Measurements from ENCODE around the gene MANSC1.
"Not testable (repeated sequence)": the region's sequence is repeated elsewhere in the genome, so short reads cannot be mapped to it uniquely, and the experiment has no call there.

MANSC1 gene

DNA sequence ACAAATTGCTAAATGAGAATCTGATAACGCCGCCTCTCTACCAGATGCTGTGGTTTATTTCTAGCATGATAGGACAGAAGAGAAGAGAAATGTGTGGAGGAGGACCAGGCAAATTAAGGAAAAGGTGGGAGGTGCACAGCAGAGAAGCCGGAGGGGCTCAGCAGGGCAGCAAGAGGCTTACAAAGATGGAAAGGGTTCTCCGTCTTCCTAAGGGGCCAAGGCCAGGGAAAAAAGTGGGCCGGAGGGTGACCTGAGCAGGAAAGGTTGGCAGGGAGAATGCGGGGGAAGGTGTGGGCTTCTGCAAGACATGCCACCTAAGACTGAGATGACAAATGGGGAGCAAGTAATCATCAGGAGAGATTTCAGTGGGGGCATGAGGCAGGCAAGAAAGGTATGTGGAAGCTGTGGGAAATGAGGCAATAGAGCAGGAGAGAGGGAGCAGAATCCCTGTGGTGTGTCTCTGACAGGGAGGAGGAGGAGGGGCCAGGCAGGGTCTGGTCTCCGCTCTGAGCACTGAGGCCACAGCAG is 18.7 kb downstream of the MANSC1 start:
- no peak overlapping the region for H3K27ac Mint-ChIP-seq
- no peak for ATAC-seq (replicated peaks)
- H3K9me3 Mint-ChIP-seq = no peaks in the 10 kb centered on the region
- H3K36me3 Mint-ChIP-seq (ENCODE audit: insufficient read depth) = no peaks in the 10 kb centered on the region
- DNase-seq = no peak
- no peak overlapping the region for H3K4me3 Mint-ChIP-seq
- peaks cover 18 to 19% of the 10 kb centered on the region in 2 donors for H3K4me1 Mint-ChIP-seq (ENCODE audit: low read depth in 2 of 2)
- peaks cover 27 to 38% of the 10 kb centered on the region in 2 donors for H3K27me3 Mint-ChIP-seq

DNA sequence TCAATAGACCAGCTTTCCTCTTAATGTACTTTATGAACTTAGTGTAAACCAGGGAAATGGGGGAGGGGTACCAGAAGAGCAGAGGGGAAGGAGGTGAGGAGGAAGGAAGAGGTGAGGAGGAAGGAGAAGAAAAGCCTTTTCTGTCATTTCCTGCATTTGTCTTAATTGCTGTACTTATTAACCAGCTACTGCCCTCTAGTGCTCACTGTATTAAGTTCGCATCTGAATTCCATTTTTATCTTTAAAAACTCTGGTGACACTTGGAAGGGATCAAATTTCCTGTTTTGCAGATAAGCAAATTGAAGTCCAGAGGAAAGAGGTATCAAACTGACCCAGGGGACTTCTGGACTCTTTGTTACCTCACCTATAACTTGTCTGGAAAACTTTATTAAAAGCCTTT is 22.2 kb downstream of the MANSC1 start:
- no peaks in the 10 kb centered on the region for H3K36me3 Mint-ChIP-seq (ENCODE audit: insufficient read depth)
- ATAC-seq (replicated peaks) = peak; percentile 61

DNA sequence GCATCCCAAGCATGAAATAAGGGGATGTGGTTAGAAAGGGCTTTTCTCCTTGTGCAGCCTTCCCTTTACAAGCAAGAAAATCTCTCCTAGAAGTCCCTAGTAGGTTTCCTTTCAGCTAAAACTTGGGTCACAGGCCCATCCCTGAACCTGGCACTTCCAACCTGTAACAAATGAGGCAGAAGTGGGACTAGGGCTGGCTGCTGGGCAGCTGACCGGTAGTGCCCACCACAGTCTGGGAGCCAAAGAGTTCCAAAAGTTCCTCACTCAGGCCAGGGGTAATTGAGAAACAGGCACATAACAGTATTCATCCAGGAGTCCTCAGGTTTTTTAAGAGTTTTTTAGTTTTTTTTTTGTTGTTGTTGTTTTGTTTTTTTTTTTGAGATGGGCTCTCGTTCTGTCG is 23.8 kb downstream of the MANSC1 start:
- H3K27me3 Mint-ChIP-seq = peaks cover 29 to 32% of the 10 kb centered on the region in 2 donors
- H3K27ac Mint-ChIP-seq = no peak overlapping the region
- H3K9me3 Mint-ChIP-seq = no peaks in the 10 kb centered on the region
- peaks cover 10 to 12% of the 10 kb centered on the region in 2 donors for H3K4me1 Mint-ChIP-seq (ENCODE audit: low read depth in 2 of 2)
- H3K4me3 Mint-ChIP-seq = no peak overlapping the region
- ATAC-seq (replicated peaks) (no peak), DNase-seq (no peak)
- no peaks in the 10 kb centered on the region for H3K36me3 Mint-ChIP-seq (ENCODE audit: insufficient read depth)

More for the DNA sequence above, 22.2 kb downstream of the MANSC1 start:
- H3K27ac Mint-ChIP-seq = peak overlapping the region in 1 of 2 donors; percentile 47
- H3K4me1 Mint-ChIP-seq (ENCODE audit: low read depth in 2 of 2) = peaks cover 6 to 7% of the 10 kb centered on the region in 2 donors
- DNase-seq = peak; percentile 2 to 30 (median 8)
- no peaks in the 10 kb centered on the region for H3K9me3 Mint-ChIP-seq
- no peak overlapping the region for H3K4me3 Mint-ChIP-seq
- H3K27me3 Mint-ChIP-seq = peaks cover 24 to 30% of the 10 kb centered on the region in 2 donors

DNA sequence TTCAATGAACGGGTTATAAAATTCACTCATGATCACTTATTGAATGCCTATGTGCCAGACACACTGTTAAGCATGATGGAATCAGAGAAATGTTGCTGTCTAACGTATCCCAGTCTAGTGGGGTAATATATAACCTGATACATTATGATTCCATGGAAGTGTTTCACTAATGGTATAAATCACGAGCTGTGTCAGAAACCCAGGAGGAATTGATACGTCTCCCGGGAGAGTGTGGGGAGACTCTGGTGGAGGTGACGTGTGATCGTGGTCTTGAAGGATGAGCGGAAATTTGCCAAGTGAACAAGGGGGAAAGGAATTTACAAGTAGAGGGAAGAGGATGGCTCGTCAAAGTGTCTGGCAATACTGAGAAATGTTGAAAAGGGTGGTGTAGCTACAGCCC is 26.5 kb downstream of the MANSC1 start:
- Mint-ChIP-seq H3K27me3 (peaks cover 27 to 29% of the 10 kb centered on the region in 2 donors), H3K9me3 (no peaks in the 10 kb centered on the region), H3K4me1 (ENCODE audit: low read depth in 2 of 2) (peaks cover 10 to 12% of the 10 kb centered on the region in 2 donors), H3K27ac (no peak overlapping the region), H3K36me3 (ENCODE audit: insufficient read depth) (no peaks in the 10 kb centered on the region), H3K4me3 (no peak overlapping the region)
- DNase-seq (no peak), ATAC-seq (replicated peaks) (no peak)

DNA sequence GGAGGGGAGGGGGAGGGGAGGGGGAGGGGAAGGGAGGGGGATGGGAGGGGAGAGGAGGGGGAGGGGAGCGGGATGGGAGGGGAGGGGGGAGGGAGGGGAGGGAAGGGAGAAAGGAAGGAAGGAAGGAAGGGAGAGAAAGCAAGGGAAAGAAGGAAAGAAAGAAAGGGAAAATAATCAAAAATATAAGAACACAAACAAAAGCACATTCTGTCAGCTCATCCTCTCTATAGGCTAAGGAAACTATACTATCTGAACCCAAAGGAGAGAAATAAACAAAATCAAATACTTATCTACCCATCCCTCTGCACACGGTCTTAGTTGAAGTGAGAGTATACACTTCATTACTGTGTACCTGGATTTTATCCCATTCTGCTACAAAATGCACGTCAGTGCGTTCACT is 26.9 kb downstream of the MANSC1 start:
- Mint-ChIP-seq H3K4me3 (no peak overlapping the region), H3K9me3 (no peaks in the 10 kb centered on the region), H3K27ac (no peak overlapping the region), H3K4me1 (ENCODE audit: low read depth in 2 of 2) (peaks cover 10 to 12% of the 10 kb centered on the region in 2 donors), H3K27me3 (peaks cover 27 to 29% of the 10 kb centered on the region in 2 donors), H3K36me3 (ENCODE audit: insufficient read depth) (no peaks in the 10 kb centered on the region)
- ATAC-seq (replicated peaks) (no peak), DNase-seq (no peak)

DNA sequence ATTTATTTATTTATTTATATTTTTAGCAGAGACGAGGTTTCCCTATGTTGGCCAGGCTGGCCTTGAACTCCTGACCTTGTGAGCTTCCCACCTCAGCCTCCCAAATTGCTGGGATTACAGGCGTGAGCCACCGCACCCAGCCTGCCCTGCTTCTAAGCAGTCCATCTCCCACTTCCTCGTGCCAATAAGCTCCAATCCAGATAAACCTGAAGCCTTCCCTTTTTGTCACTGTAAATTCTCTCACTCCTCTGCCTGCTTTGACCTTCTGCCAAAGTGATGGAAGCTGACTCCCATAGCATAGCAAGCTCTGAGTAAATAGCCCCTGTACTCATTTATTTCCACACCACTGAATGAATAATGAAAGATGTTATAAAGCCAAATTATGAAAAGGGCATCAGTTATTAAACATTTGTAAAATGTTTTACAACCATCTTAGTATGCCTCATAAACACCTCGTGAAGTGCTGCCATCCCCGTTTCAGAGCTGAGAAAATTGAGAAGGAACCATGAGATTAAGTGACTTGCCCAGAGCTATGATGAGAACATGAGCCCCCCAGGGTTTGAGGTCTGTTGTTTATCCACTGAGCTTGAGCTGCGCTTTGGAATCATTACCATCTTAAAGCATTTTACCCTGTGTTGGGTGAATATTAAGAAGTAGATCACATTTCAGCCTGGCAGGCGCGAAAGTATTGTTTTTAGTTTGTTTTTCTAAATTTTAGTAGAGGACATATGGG is 30.4 kb downstream of the MANSC1 start:
- no peak for ATAC-seq (replicated peaks)
- H3K36me3 Mint-ChIP-seq (ENCODE audit: insufficient read depth) = no peaks in the 10 kb centered on the region
- H3K4me1 Mint-ChIP-seq (ENCODE audit: low read depth in 2 of 2) = peaks cover 3 to 5% of the 10 kb centered on the region in 2 donors
- DNase-seq = no peak
- H3K4me3 Mint-ChIP-seq = no peak overlapping the region
- H3K27me3 Mint-ChIP-seq = peaks cover 27 to 34% of the 10 kb centered on the region in 2 donors
- no peak overlapping the region for H3K27ac Mint-ChIP-seq
- H3K9me3 Mint-ChIP-seq = no peaks in the 10 kb centered on the region

- peaks cover 0 to 2% of the 10 kb centered on the region in 2 donors for H3K4me1 Mint-ChIP-seq (ENCODE audit: low read depth in 2 of 2)
- no peaks in the 10 kb centered on the region for H3K9me3 Mint-ChIP-seq
- no peak for ATAC-seq (replicated peaks)
- H3K4me3 Mint-ChIP-seq = no peak overlapping the region
- no peaks in the 10 kb centered on the region for H3K36me3 Mint-ChIP-seq (ENCODE audit: insufficient read depth)
- H3K27me3 Mint-ChIP-seq = peaks cover 27 to 46% of the 10 kb centered on the region in 2 donors
- no peak overlapping the region for H3K27ac Mint-ChIP-seq
- no peak for DNase-seq
These were observed 34.2 kb downstream of the MANSC1 start for GRCh38 chr12:12315838-12316237.

DNA sequence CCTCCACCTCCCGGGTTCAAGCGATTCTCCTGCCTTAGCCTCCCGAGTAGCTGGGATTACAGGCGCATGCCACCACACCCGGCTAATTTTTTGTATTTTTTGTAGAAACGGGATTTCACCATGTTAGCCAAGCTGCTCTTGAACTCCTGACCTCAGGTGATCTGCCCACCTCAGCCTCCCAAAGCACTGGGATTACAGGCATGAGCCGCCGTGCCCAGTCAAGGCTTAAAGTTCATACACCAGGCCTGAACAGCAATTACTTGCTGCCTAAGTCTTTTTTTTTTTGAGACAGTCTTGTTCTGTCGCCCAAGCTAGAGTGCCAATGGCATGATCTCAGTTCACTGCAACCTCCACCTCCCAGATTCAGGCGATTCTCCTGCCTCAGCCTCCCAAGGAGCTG is 39.3 kb downstream of the MANSC1 start:
- H3K4me3 Mint-ChIP-seq; H3K27ac Mint-ChIP-seq; DNase-seq; H3K9me3 Mint-ChIP-seq; ATAC-seq (replicated peaks); H3K36me3 Mint-ChIP-seq (ENCODE audit: insufficient read depth); H3K4me1 Mint-ChIP-seq (ENCODE audit: low read depth in 2 of 2): not testable (repeated sequence)
- H3K27me3 Mint-ChIP-seq = peaks cover 23 to 42% of the 10 kb centered on the region in 2 donors

- Mint-ChIP-seq H3K27ac (peak overlapping the region in 1 of 2 donors; percentile 32), H3K4me3 (no peak overlapping the region), H3K27me3 (peaks cover 30 to 34% of the 10 kb centered on the region in 2 donors), H3K4me1 (ENCODE audit: low read depth in 2 of 2) (no peaks in the 10 kb centered on the region), H3K9me3 (no peaks in the 10 kb centered on the region), H3K36me3 (ENCODE audit: insufficient read depth) (no peaks in the 10 kb centered on the region)
- ATAC-seq (replicated peaks) = no peak
- DNase-seq = no peak
These were observed 44.3 kb downstream of the MANSC1 start for GRCh38 chr12:12305568-12306300.

DNA sequence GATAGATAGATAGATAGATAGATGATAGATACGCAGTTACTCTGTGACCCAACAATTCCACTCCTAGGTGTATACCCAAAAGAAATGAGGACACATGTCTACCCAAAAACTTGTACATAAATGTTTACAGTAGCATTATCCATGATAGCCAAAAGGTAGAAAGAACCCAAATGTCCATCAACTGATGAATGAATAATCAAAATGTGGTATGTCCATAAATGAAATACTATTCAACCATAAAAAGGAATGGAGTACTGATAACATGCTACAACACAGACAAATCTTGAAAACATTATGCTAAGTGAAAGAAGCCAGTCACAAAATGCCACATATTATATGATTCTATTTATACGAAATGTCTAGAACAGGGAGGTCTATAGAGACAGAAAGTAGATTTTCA is 47.1 kb downstream of the MANSC1 start:
- ATAC-seq (replicated peaks) (no peak), DNase-seq (no peak)
- no peaks in the 10 kb centered on the region for H3K9me3 Mint-ChIP-seq
- peaks cover 30 to 35% of the 10 kb centered on the region in 2 donors for H3K27me3 Mint-ChIP-seq
- H3K27ac Mint-ChIP-seq = no peak overlapping the region
- no peaks in the 10 kb centered on the region for H3K4me1 Mint-ChIP-seq (ENCODE audit: low read depth in 2 of 2)
- no peak overlapping the region for H3K4me3 Mint-ChIP-seq
- H3K36me3 Mint-ChIP-seq (ENCODE audit: insufficient read depth) = no peaks in the 10 kb centered on the region

GRCh38 chr12:12301122-12301521 is 48.9 kb downstream of the MANSC1 start:
- Mint-ChIP-seq H3K36me3 (ENCODE audit: insufficient read depth) (no peaks in the 10 kb centered on the region), H3K9me3 (no peaks in the 10 kb centered on the region), H3K27ac (no peak overlapping the region), H3K4me3 (no peak overlapping the region), H3K4me1 (ENCODE audit: low read depth in 2 of 2) (no peaks in the 10 kb centered on the region), H3K27me3 (peaks cover 38 to 39% of the 10 kb centered on the region in 2 donors)
- DNase-seq (no peak), ATAC-seq (replicated peaks) (no peak)

- DNase-seq (no peak), ATAC-seq (replicated peaks) (no peak)
- no peaks in the 10 kb centered on the region for H3K9me3 Mint-ChIP-seq
- no peaks in the 10 kb centered on the region for H3K4me1 Mint-ChIP-seq (ENCODE audit: low read depth in 2 of 2)
- no peak overlapping the region for H3K4me3 Mint-ChIP-seq
- H3K27ac Mint-ChIP-seq = no peak overlapping the region
- peaks cover 37 to 41% of the 10 kb centered on the region in 2 donors for H3K27me3 Mint-ChIP-seq
- no peaks in the 10 kb centered on the region for H3K36me3 Mint-ChIP-seq (ENCODE audit: insufficient read depth)
These were observed 52.7 kb downstream of the MANSC1 start for GRCh38 chr12:12297201-12297830.

DNA sequence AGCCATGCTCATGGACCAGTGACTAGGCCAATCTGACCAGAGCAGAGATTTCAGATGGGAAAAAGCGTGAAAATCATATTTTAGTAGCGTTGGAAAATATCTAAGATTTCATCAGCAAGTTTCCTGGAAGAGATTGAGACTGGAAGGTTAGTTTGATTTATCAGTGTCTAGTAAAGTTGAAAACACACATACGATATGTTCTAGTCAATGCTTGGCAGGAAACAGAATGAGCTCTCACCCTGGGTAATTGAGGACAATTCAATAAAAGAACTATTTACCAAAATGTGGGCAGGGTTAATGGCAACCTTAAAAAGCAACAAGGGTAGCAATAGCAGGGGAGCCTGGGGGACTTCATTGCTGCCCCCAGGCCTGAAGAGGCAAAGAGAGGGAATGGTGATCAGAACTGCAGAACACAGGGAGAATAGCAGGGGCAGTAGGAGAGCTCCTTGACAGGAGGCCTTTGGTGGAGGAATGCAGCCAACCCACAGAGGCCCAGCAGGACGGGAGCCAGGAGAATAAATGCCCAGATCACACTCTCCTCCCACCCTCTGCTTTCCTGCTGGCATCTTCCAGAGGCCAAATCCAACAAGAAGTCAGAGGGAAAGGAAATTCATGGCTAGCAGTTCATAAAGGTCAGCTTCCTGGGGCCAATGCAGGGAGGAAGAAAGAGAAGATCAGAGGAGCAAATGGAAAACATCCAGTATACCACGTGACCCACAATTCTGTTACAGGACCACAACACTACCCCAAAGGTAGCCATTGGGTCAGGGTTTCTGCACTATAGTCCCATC is 55.6 kb downstream of the MANSC1 start:
- no peaks in the 10 kb centered on the region for H3K4me1 Mint-ChIP-seq (ENCODE audit: low read depth in 2 of 2)
- no peaks in the 10 kb centered on the region for H3K9me3 Mint-ChIP-seq
- DNase-seq = no peak

More for the DNA sequence above, 55.6 kb downstream of the MANSC1 start:
- Mint-ChIP-seq H3K36me3 (ENCODE audit: insufficient read depth) (no peaks in the 10 kb centered on the region), H3K4me3 (no peak overlapping the region), H3K27ac (no peak overlapping the region), H3K27me3 (peaks cover 23 to 25% of the 10 kb centered on the region in 2 donors)
- ATAC-seq (replicated peaks) = no peak

Measured in effector memory CD8-positive, alpha-beta T cell (primary cell).